Measurements from ENCODE around the gene PLEKHJ1. TPM values are rescaled to one million over a fixed set of nuclear protein-coding genes. Genes with fewer than 3 reads are reported as not detected.

PLEKHJ1 gene
- total and polyA plus RNA-seq, 5 donors from 2014 or later, result 50.3 to 121 (median 100) TPM

GRCh38 chr19:2210206-2210605 lies 25.9 kb downstream of the PLEKHJ1 start:
- no peaks in the 10 kb centered on the region for H3K9me3 Mint-ChIP-seq
- DNase-seq (no peak), ATAC-seq (ENCODE audit: low read depth in 2 of 2) (no peak)
- H3K4me1 Mint-ChIP-seq, result peaks cover 0 to 7% (median 2%) of the 10 kb centered on the region in 4 donors
- H3K4me3 Mint-ChIP-seq, result no peak overlapping the region
- H3K27me3 ChIP-seq (ENCODE audit: control insufficient read depth, insufficient read depth, low read length), result no peaks in the 10 kb centered on the region
- peaks cover 17% of the 10 kb centered on the region for H3K36me3 ChIP-seq (ENCODE audit: control insufficient read depth, insufficient read depth, low read length)
- no peaks in the 10 kb centered on the region for H3K4me1 ChIP-seq (ENCODE audit: control insufficient read depth, insufficient read depth, low read length, poor library complexity, severe bottlenecking)
- H3K36me3 Mint-ChIP-seq, result peaks cover 12% of the 10 kb centered on the region
- H3K4me3 ChIP-seq (ENCODE audit: low read depth, low read length), result no peak overlapping the region
- H3K27ac ChIP-seq (ENCODE audit: insufficient read depth, low read length, poor library complexity, severe bottlenecking), result no peak overlapping the region
- H3K9me3 ChIP-seq (ENCODE audit: control insufficient read depth in 2 of 2, low read length in 2 of 2), result no peaks in the 10 kb centered on the region
- no peaks in the 10 kb centered on the region for H3K27me3 Mint-ChIP-seq
- H3K27ac Mint-ChIP-seq, result no peak overlapping the region

GRCh38 chr19:2209408-2209807 lies 26.7 kb downstream of the PLEKHJ1 start:
- DNase-seq (no peak), ATAC-seq (ENCODE audit: low read depth in 2 of 2) (no peak)
- Mint-ChIP-seq H3K9me3 (no peaks in the 10 kb centered on the region), H3K27ac (no peak overlapping the region), H3K36me3 (peaks cover 13% of the 10 kb centered on the region), H3K4me1 (peaks cover 0 to 2% (median under 1%) of the 10 kb centered on the region in 4 donors), H3K27me3 (no peaks in the 10 kb centered on the region), H3K4me3 (no peak overlapping the region)
- no peak overlapping the region for H3K27ac ChIP-seq (ENCODE audit: insufficient read depth, low read length, poor library complexity, severe bottlenecking)
- no peaks in the 10 kb centered on the region for H3K27me3 ChIP-seq (ENCODE audit: control insufficient read depth, insufficient read depth, low read length)
- H3K9me3 ChIP-seq (ENCODE audit: control insufficient read depth in 2 of 2, low read length in 2 of 2), result no peaks in the 10 kb centered on the region
- peaks cover 18% of the 10 kb centered on the region for H3K36me3 ChIP-seq (ENCODE audit: control insufficient read depth, insufficient read depth, low read length)
- H3K4me1 ChIP-seq (ENCODE audit: control insufficient read depth, insufficient read depth, low read length, poor library complexity, severe bottlenecking), result no peaks in the 10 kb centered on the region
- H3K4me3 ChIP-seq (ENCODE audit: low read depth, low read length), result no peak overlapping the region

- Histone ChIP-seq H3K4me1 (ENCODE audit: control insufficient read depth, insufficient read depth, low read length, poor library complexity, severe bottlenecking) (no peaks in the 10 kb centered on the region), H3K27ac (ENCODE audit: insufficient read depth, low read length, poor library complexity, severe bottlenecking) (no peak overlapping the region), H3K4me3 (ENCODE audit: low read depth, low read length) (no peak overlapping the region), H3K9me3 (ENCODE audit: control insufficient read depth in 2 of 2, low read length in 2 of 2) (no peaks in the 10 kb centered on the region), H3K27me3 (ENCODE audit: control insufficient read depth, insufficient read depth, low read length) (no peaks in the 10 kb centered on the region), H3K36me3 (ENCODE audit: control insufficient read depth, insufficient read depth, low read length) (peaks cover 20% of the 10 kb centered on the region)
- Mint-ChIP-seq H3K27ac (no peak overlapping the region), H3K27me3 (no peaks in the 10 kb centered on the region), H3K36me3 (peaks cover 16% of the 10 kb centered on the region), H3K9me3 (no peaks in the 10 kb centered on the region), H3K4me3 (no peak overlapping the region), H3K4me1 (peaks cover 0 to 4% (median 1%) of the 10 kb centered on the region in 4 donors)
- ATAC-seq (ENCODE audit: low read depth in 2 of 2) (no peak), DNase-seq (no peak)
Measured at GRCh38 chr19:2208975-2209374, 27.2 kb downstream of the PLEKHJ1 start.

- peak in 1 of 3 donors; percentile 36 for DNase-seq
Measured at GRCh38 chr19:2207991-2208860, 27.9 kb downstream of the PLEKHJ1 start.

GRCh38 chr19:2207008-2207407 lies 29.1 kb downstream of the PLEKHJ1 start:
- DNase-seq (no peak), ATAC-seq (ENCODE audit: low read depth in 2 of 2) (no peak)
- peak overlapping the region in 1 of 3 donors; percentile 41 for H3K27ac Mint-ChIP-seq
- H3K9me3 Mint-ChIP-seq, result no peaks in the 10 kb centered on the region
- Histone ChIP-seq H3K4me1 (ENCODE audit: control insufficient read depth, insufficient read depth, low read length, poor library complexity, severe bottlenecking) (no peaks in the 10 kb centered on the region), H3K36me3 (ENCODE audit: control insufficient read depth, insufficient read depth, low read length) (peaks cover 22% of the 10 kb centered on the region), H3K4me3 (ENCODE audit: low read depth, low read length) (no peak overlapping the region), H3K27ac (ENCODE audit: insufficient read depth, low read length, poor library complexity, severe bottlenecking) (no peak overlapping the region), H3K9me3 (ENCODE audit: control insufficient read depth in 2 of 2, low read length in 2 of 2) (no peaks in the 10 kb centered on the region), H3K27me3 (ENCODE audit: control insufficient read depth, insufficient read depth, low read length) (no peaks in the 10 kb centered on the region)
- H3K36me3 Mint-ChIP-seq, result peaks cover 19% of the 10 kb centered on the region
- no peak overlapping the region for H3K4me3 Mint-ChIP-seq
- no peaks in the 10 kb centered on the region for H3K27me3 Mint-ChIP-seq
- peaks cover 0 to 4% (median 1%) of the 10 kb centered on the region in 4 donors for H3K4me1 Mint-ChIP-seq

More at GRCh38 chr19:2207991-2208860, 27.9 kb downstream of the PLEKHJ1 start:
- H3K27ac ChIP-seq (ENCODE audit: insufficient read depth, low read length, poor library complexity, severe bottlenecking), result no peak overlapping the region
- Mint-ChIP-seq H3K9me3 (no peaks in the 10 kb centered on the region), H3K27me3 (no peaks in the 10 kb centered on the region), H3K4me3 (no peak overlapping the region), H3K4me1 (peaks cover 0 to 4% (median 1%) of the 10 kb centered on the region in 4 donors), H3K36me3 (peaks cover 19% of the 10 kb centered on the region), H3K27ac (no peak overlapping the region)
- H3K4me1 ChIP-seq (ENCODE audit: control insufficient read depth, insufficient read depth, low read length, poor library complexity, severe bottlenecking), result no peaks in the 10 kb centered on the region
- peaks cover 22% of the 10 kb centered on the region for H3K36me3 ChIP-seq (ENCODE audit: control insufficient read depth, insufficient read depth, low read length)
- ATAC-seq (ENCODE audit: low read depth in 2 of 2), result no peak
- no peaks in the 10 kb centered on the region for H3K9me3 ChIP-seq (ENCODE audit: control insufficient read depth in 2 of 2, low read length in 2 of 2)
- H3K27me3 ChIP-seq (ENCODE audit: control insufficient read depth, insufficient read depth, low read length), result no peaks in the 10 kb centered on the region
- H3K4me3 ChIP-seq (ENCODE audit: low read depth, low read length), result no peak overlapping the region

GRCh38 chr19:2202366-2202765 lies 33.8 kb downstream of the PLEKHJ1 start:
- Mint-ChIP-seq H3K27ac (no peak overlapping the region), H3K4me1 (peaks cover 0 to 10% (median 0%) of the 10 kb centered on the region in 4 donors)

GRCh38 chr19:2201473-2202148 lies 34.5 kb downstream of the PLEKHJ1 start:
- Histone ChIP-seq H3K27me3 (ENCODE audit: control insufficient read depth, insufficient read depth, low read length) (no peaks in the 10 kb centered on the region), H3K4me3 (ENCODE audit: low read depth, low read length) (no peak overlapping the region), H3K27ac (ENCODE audit: insufficient read depth, low read length, poor library complexity, severe bottlenecking) (no peak overlapping the region), H3K4me1 (ENCODE audit: control insufficient read depth, insufficient read depth, low read length, poor library complexity, severe bottlenecking) (no peaks in the 10 kb centered on the region), H3K9me3 (ENCODE audit: control insufficient read depth in 2 of 2, low read length in 2 of 2) (no peaks in the 10 kb centered on the region), H3K36me3 (ENCODE audit: control insufficient read depth, insufficient read depth, low read length) (peaks cover 7% of the 10 kb centered on the region)
- Mint-ChIP-seq H3K4me3 (no peak overlapping the region), H3K27me3 (no peaks in the 10 kb centered on the region), H3K36me3 (peaks cover 13% of the 10 kb centered on the region), H3K4me1 (peaks cover 0 to 10% (median 0%) of the 10 kb centered on the region in 4 donors), H3K27ac (no peak overlapping the region), H3K9me3 (no peaks in the 10 kb centered on the region)
- ATAC-seq (ENCODE audit: low read depth in 2 of 2) (no peak), DNase-seq (no peak)

More at GRCh38 chr19:2202366-2202765, 33.8 kb downstream of the PLEKHJ1 start:
- Histone ChIP-seq H3K36me3 (ENCODE audit: control insufficient read depth, insufficient read depth, low read length) (peaks cover 7% of the 10 kb centered on the region), H3K27me3 (ENCODE audit: control insufficient read depth, insufficient read depth, low read length) (no peaks in the 10 kb centered on the region), H3K4me3 (ENCODE audit: low read depth, low read length) (no peak overlapping the region), H3K9me3 (ENCODE audit: control insufficient read depth in 2 of 2, low read length in 2 of 2) (no peaks in the 10 kb centered on the region), H3K27ac (ENCODE audit: insufficient read depth, low read length, poor library complexity, severe bottlenecking) (no peak overlapping the region), H3K4me1 (ENCODE audit: control insufficient read depth, insufficient read depth, low read length, poor library complexity, severe bottlenecking) (no peaks in the 10 kb centered on the region)
- Mint-ChIP-seq H3K36me3 (peaks cover 15% of the 10 kb centered on the region), H3K9me3 (no peaks in the 10 kb centered on the region), H3K4me3 (no peak overlapping the region), H3K27me3 (no peaks in the 10 kb centered on the region)
- DNase-seq (no peak), ATAC-seq (ENCODE audit: low read depth in 2 of 2) (no peak)

Data from CD4-positive, CD25-positive, alpha-beta regulatory T cell (primary cell).